HG02943 (cell line): Measurements from ENCODE around the gene TESPA1.
A peak's percentile ranks its signal among the peaks of the same experiment; 100 is the strongest.
"Not testable (repeated sequence)": the region's sequence is repeated elsewhere in the genome, so short reads cannot be mapped to it uniquely, and the experiment has no call there.

Source experiments
- ATAC-seq: cut with Tn5 transposase; IDR thresholded peaks from one replicate; pipeline ENCODE4 v1.9.1; 2021; ENCODE audit warnings: mild to moderate bottlenecking, low read depth, moderate library complexity; ENCODE audit not compliant: unreplicated experiment

The TESPA1 gene

DNA sequence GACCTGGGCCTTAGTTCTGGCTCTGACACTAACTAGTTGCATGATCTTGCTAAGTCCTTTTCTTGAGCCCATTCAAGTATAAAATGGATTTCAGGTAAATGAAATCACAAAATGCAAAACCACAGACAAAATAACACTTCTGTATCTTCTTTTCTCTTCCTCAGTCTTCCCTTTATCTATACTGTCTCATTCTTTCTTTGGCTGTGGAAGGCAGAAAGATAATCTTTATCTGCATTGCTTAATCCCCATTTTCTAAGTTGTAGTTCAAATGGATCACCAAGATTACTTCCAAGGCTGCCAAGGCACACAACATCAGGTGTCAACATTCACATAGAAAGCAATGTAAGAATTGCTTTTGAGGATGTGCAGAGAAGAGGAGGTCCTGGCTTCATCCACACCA is 30.3 kb downstream of the TESPA1 start:
- no peak for ATAC-seq

DNA sequence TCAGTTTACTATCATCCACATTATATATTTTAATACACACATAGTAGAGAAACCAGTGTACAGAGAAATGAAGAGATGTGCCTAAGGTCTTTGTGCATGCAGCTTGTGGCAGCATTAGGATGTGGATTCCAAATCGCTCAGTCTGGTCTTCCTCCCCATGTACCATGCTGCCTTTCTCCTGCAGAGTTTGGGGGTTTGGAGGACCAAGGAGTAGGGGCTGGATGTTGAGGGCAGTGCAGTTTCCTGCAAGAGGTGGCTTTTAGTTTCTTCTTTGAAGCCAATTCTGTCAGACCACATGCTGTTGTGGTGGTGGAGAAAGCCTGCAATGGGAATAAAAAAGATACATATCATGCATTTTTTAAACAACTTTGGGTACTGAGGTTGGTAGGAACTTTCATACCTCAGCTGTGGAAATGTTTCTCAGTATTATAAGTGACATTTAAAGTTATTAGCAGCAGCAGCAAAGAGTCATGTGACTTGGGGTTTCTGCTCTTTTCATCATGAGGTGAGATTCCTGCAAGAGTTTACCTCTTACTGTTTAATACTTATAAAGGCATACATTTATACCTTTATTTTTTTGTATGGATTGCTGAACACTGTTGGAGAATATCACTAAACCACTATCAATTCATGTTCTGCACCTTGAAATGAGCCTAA is 34.4 kb downstream of the TESPA1 start:
- no peak for ATAC-seq

- no peak for ATAC-seq
Observed at GRCh38 chr12:54949073-54949711, 35.4 kb downstream of the TESPA1 start.

GRCh38 chr12:54948171-54948570 is 36.4 kb downstream of the TESPA1 start:
- no peak for ATAC-seq

- ATAC-seq = no peak
Observed at GRCh38 chr12:54945082-54945481, 39.5 kb downstream of the TESPA1 start.

GRCh38 chr12:54943292-54943691 is 41.3 kb downstream of the TESPA1 start:
- not testable (repeated sequence) for ATAC-seq

- no peak for ATAC-seq
Observed at GRCh38 chr12:54941659-54942058, 42.9 kb downstream of the TESPA1 start.

DNA sequence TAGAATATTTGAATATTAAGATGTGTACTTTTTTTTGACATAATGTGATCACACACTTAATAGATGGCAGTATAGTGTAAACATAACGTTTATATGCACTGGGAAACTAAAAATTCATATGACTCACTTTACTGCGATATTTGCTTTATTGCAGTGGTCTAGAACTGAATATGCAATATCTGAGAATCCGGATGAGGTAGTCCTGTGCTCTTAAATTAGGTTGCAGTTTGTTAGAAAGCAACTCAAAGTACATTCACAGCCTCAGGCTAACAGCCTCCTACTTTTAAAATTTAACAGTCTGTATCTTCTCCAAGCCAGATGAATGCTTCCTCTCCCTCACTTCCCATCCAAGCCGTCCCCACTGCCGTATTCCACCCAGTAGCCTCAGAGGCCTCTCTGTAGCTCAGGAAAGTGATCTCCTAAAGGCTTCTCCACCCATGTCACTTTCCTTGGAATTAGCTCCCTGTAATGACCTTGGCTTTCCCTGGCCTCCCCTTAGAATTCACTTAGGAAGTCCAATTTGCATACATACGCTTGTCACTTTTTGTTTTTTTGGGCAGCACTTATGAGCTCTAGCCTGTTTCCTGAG is 43.7 kb downstream of the TESPA1 start:
- ATAC-seq = no peak

- no peak for ATAC-seq
Observed at GRCh38 chr12:54937929-54938328, 46.6 kb downstream of the TESPA1 start.

DNA sequence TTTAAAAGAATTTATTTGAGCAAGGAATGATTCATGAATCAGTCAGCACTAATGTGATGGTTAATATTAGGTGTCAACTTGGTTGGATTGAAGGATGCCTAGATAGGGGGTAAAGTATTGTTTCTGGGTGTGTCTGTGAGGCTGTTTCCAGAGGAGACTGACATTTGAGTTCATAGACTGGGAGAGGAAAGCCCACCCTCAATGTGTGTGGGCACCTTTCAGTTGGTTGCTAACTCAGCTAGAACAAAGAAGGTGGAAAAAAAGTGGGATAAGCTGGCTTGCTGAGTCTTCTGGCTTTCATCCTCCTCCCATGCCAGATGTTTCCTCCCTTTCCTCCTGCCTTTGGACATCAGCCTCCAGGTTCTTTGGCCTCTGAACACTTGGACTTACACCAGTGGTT is 47.2 kb downstream of the TESPA1 start:
- no peak for ATAC-seq

GRCh38 chr12:54936736-54937135 is 47.8 kb downstream of the TESPA1 start:
- no peak for ATAC-seq

- peak; percentile 87 for ATAC-seq
Observed at GRCh38 chr12:54935235-54935951, 49.2 kb downstream of the TESPA1 start.

DNA sequence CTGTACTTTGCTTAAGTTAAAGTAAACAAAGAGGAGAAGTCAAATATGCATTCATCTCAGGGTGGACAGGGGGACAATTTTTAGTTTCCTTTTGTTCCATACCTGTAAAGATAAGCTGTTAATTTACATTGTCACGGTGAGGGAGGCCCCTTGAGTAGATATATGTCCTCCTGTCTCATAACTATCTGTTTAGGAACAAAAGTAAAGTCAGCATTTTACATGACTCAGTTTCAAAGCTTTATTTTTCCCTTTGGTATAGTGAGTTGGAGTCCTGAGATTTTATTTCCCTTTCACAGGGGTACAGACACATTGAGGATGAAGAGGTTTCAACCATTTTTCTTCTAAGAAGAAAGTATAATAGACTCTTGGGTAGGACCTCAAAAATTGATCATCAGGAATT is 50.1 kb downstream of the TESPA1 start:
- no peak for ATAC-seq

DNA sequence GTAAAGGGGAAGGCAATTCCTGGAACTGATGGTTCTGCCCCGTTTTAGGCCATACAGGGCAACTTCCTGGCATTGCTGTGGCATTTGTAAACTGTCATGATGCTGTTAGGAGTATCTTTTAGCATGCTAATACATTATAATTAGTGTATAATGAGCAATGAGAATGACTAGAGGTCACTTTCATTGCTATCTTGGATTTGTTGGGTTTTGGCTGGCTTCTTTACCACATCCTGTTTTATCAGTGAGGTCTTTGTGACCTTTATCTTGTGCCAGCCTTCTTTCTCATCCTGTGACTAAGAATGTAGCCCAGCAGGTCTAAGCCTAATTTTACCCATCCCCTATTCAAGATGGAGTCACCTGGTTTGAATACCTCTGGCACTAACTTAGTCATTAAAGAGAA is 51.2 kb downstream of the TESPA1 start:
- no peak for ATAC-seq

GRCh38 chr12:54932691-54933090 is 51.9 kb downstream of the TESPA1 start:
- no peak for ATAC-seq

DNA sequence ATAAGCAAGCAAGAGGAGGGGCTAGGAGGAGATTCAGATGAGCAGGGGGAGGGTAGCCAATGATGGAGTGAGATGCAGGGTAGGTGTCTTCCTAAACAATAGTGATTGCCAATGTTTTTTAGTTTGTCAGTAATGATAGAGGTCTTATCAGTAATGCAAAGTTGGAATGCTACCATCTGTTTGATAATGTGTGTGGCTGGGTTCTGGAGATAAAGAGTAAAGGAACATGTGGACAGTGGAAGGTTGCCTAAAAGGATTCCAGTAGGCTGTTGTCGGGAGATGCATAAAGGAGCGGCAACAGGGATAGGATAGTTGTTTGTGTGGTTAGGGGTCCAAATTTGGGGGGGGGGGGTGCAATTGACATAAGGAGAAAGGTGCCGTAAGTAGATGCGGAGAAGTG is 52.5 kb downstream of the TESPA1 start:
- ATAC-seq = no peak

GRCh38 chr12:54929998-54930397 is 54.6 kb downstream of the TESPA1 start:
- ATAC-seq = no peak

DNA sequence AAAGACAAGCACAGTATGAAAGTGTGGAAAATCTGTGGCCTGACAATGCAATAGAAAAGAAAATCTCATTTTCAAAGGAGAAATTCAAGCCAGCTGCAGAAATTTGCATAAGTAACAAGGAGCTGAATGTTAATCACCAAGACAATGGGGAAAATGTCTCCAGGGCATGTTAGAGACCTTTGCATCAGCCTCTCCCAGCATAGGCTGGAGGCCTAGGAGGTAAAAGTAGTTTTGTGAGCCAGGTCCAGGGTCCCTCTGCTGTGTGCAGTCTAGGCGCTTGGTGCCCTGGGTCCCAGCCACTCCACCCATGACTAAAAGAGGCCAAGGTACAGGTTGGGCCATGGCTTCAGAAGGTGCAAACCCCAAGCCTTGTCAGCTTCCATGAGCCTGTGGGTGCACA is 58.3 kb downstream of the TESPA1 start:
- ATAC-seq = no peak

- no peak for ATAC-seq
Observed at GRCh38 chr12:54924972-54925707, 59.4 kb downstream of the TESPA1 start.

DNA sequence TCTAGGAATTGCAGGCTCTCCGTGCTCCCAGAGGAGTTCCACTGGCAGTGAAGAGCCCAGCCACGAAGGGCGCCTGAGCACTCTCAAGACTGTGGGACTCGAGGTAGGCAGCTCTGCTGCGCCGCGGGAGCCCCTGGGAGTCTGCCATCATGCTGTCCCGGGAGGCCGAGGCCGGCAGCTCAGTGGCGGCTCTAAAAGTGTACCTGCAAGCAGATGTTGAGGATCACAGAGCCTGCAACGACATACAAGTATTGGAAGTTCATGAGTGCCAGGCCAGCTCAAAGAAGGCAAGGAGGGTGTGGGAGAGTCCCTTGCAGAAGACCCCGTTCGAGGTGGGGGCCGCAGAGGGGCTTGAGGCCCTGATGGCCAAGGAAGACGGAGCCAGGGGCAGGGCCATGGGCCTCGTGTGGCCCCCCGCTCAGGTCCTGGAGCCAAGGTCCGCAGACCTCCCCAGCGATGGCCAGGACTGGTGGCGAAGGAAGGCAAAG is 67.5 kb downstream of the TESPA1 start:
- no peak for ATAC-seq
